Measurements from ENCODE around the gene AKIRIN1. TPM values are rescaled to one million over a fixed set of nuclear protein-coding genes. Genes with fewer than 3 reads are reported as not detected.
A peak's percentile ranks its signal among the peaks of the same experiment; 100 is the strongest.
"Not testable (repeated sequence)": the region's sequence is repeated elsewhere in the genome, so short reads cannot be mapped to it uniquely, and the experiment has no call there.

Gene AKIRIN1
- 10 to 100 TPM; 73.2 to 74.3 TPM for total RNA-seq

GRCh38 chr1:38990738-38991637 is at the start of gene AKIRIN1:
AKIRIN1 (plus strand) TSS chr1:38991276; CDS start chr1:38991381, 105 bp downstream.
- Mint-ChIP-seq H3K4me3 (peak within 1 kb of the TSS; percentile 81), H3K36me3 (peaks cover 26% of the 10 kb centered on the region), H3K27me3 (no peaks in the 10 kb centered on the region), H3K4me1 (ENCODE audit: low read depth) (peaks cover 48% of the 10 kb centered on the region), H3K27ac (peak within 1 kb of the TSS; percentile 84), H3K9me3 (no peaks in the 10 kb centered on the region)
- ChIA-PET POLR2A (interaction anchor here (0.7 to 1.5 kb wide), 3 partner anchors 12 to 131 kb away, joined by 3 to 6 read pairs (median 3); partner anchors contain the start of genes NDUFS5 and RRAGC), CTCF (interaction anchor here (0.7 to 2.9 kb wide), 4 partner anchors 9 to 135 kb away, joined by 3 to 6 read pairs (median 3); no protein-coding TSS in a partner anchor)
- intact Hi-C loops (cut with micrococcal nuclease): loop anchor here (1.0 to 10.0 kb wide), 4 partner anchors 36 to 204 kb away; partner anchors contain the start of genes MYCBP, NDUFS5 and RRAGC
- peak; percentile 99 for DNase-seq

- H3K27me3 Mint-ChIP-seq: no peaks in the 10 kb centered on the region
- no peaks in the 10 kb centered on the region for H3K4me1 Mint-ChIP-seq (ENCODE audit: low read depth)
- no peaks in the 10 kb centered on the region for H3K36me3 Mint-ChIP-seq
- POLR2A ChIA-PET: no interaction called here
- H3K27ac Mint-ChIP-seq: no peak within 1 kb of the TSS
- no peak within 1 kb of the TSS for H3K4me3 Mint-ChIP-seq
- no peaks in the 10 kb centered on the region for H3K9me3 Mint-ChIP-seq
- intact Hi-C loops (cut with micrococcal nuclease): no loop called here
- no peak for DNase-seq
- CTCF ChIA-PET: no interaction called here
Measured at GRCh38 chr1:38941527-38942019, 49.5 kb upstream of the AKIRIN1 start, which contains the start of gene RHBDL2. RHBDL2 (minus strand) TSS chr1:38941830; CDS start chr1:38919212, 22,618 bp downstream.

GRCh38 chr1:38942664-38943428 is 48.2 kb upstream of the AKIRIN1 start:
- no peaks in the 10 kb centered on the region for H3K9me3 Mint-ChIP-seq
- no peak overlapping the region for H3K27ac Mint-ChIP-seq
- no peak overlapping the region for H3K4me3 Mint-ChIP-seq
- CTCF ChIA-PET: no interaction called here
- intact Hi-C loops (cut with micrococcal nuclease): no loop called here
- H3K36me3 Mint-ChIP-seq: no peaks in the 10 kb centered on the region
- H3K4me1 Mint-ChIP-seq (ENCODE audit: low read depth): no peaks in the 10 kb centered on the region
- DNase-seq: no peak
- no peaks in the 10 kb centered on the region for H3K27me3 Mint-ChIP-seq
- POLR2A ChIA-PET: no interaction called here

GRCh38 chr1:38944547-38944946 is 46.5 kb upstream of the AKIRIN1 start:
- H3K27me3 Mint-ChIP-seq: no peaks in the 10 kb centered on the region
- no peak overlapping the region for H3K4me3 Mint-ChIP-seq
- no peaks in the 10 kb centered on the region for H3K4me1 Mint-ChIP-seq (ENCODE audit: low read depth)
- intact Hi-C loops (cut with micrococcal nuclease): no loop called here
- CTCF ChIA-PET: interaction anchor here (0.8 kb wide), 1 partner anchor 12 kb away, joined by 5 read pairs; no protein-coding TSS in a partner anchor
- POLR2A ChIA-PET: no interaction called here
- DNase-seq: no peak
- H3K36me3 Mint-ChIP-seq: no peaks in the 10 kb centered on the region
- no peak overlapping the region for H3K27ac Mint-ChIP-seq
- H3K9me3 Mint-ChIP-seq: no peaks in the 10 kb centered on the region

- no peak overlapping the region for H3K4me3 Mint-ChIP-seq
- CTCF ChIA-PET: interaction anchor here (0.6 kb wide), 2 partner anchors 20 to 147 kb away, joined by 3 read pairs; no protein-coding TSS in a partner anchor
- H3K4me1 Mint-ChIP-seq (ENCODE audit: low read depth): peaks cover 9% of the 10 kb centered on the region
- no peaks in the 10 kb centered on the region for H3K36me3 Mint-ChIP-seq
- POLR2A ChIA-PET: interaction anchor here (0.6 kb wide), 1 partner anchor 33 kb away, joined by 4 read pairs; no protein-coding TSS in a partner anchor
- intact Hi-C loops (cut with micrococcal nuclease): no loop called here
- H3K27ac Mint-ChIP-seq: no peak overlapping the region
- H3K9me3 Mint-ChIP-seq: no peaks in the 10 kb centered on the region
- no peak for DNase-seq
- no peaks in the 10 kb centered on the region for H3K27me3 Mint-ChIP-seq
Measured at GRCh38 chr1:38950553-38950952, 40.5 kb upstream of the AKIRIN1 start.

GRCh38 chr1:38953433-38953860 is 37.6 kb upstream of the AKIRIN1 start:
- POLR2A ChIA-PET: no interaction called here
- no peak overlapping the region for H3K4me3 Mint-ChIP-seq
- H3K9me3 Mint-ChIP-seq: no peaks in the 10 kb centered on the region
- intact Hi-C loops (cut with micrococcal nuclease): no loop called here
- no peak for DNase-seq
- peaks cover 9% of the 10 kb centered on the region for H3K4me1 Mint-ChIP-seq (ENCODE audit: low read depth)
- no peaks in the 10 kb centered on the region for H3K27me3 Mint-ChIP-seq
- CTCF ChIA-PET: interaction anchor here (0.9 to 1.4 kb wide), 2 partner anchors 27 to 138 kb away, joined by 3 read pairs; no protein-coding TSS in a partner anchor
- no peaks in the 10 kb centered on the region for H3K36me3 Mint-ChIP-seq
- H3K27ac Mint-ChIP-seq: no peak overlapping the region

- intact Hi-C loops (cut with micrococcal nuclease): no loop called here
- POLR2A ChIA-PET: interaction anchor here (0.7 kb wide), 1 partner anchor 761 kb away, joined by 4 read pairs; no protein-coding TSS in a partner anchor
- Mint-ChIP-seq H3K27ac (no peak overlapping the region), H3K27me3 (no peaks in the 10 kb centered on the region), H3K4me3 (no peak overlapping the region), H3K4me1 (ENCODE audit: low read depth) (peaks cover 2% of the 10 kb centered on the region), H3K36me3 (no peaks in the 10 kb centered on the region), H3K9me3 (no peaks in the 10 kb centered on the region)
- CTCF ChIA-PET: interaction anchor here (1.4 kb wide), 1 partner anchor 87 kb away, joined by 3 read pairs; no protein-coding TSS in a partner anchor
- no peak for DNase-seq
Measured at GRCh38 chr1:38958967-38959366, 32.1 kb upstream of the AKIRIN1 start.

- no peak for DNase-seq
- peaks cover 3% of the 10 kb centered on the region for H3K4me1 Mint-ChIP-seq (ENCODE audit: low read depth)
- ChIA-PET CTCF (no interaction called here), POLR2A (no interaction called here)
- H3K36me3 Mint-ChIP-seq: no peaks in the 10 kb centered on the region
- H3K9me3 Mint-ChIP-seq: no peaks in the 10 kb centered on the region
- intact Hi-C loops (cut with micrococcal nuclease): no loop called here
- no peaks in the 10 kb centered on the region for H3K27me3 Mint-ChIP-seq
- no peak overlapping the region for H3K27ac Mint-ChIP-seq
- no peak overlapping the region for H3K4me3 Mint-ChIP-seq
Measured at GRCh38 chr1:38962113-38962512, 29.0 kb upstream of the AKIRIN1 start.

- Mint-ChIP-seq H3K27me3 (no peaks in the 10 kb centered on the region), H3K36me3 (no peaks in the 10 kb centered on the region), H3K9me3 (no peaks in the 10 kb centered on the region), H3K4me1 (ENCODE audit: low read depth) (peaks cover 3% of the 10 kb centered on the region), H3K4me3 (no peak overlapping the region), H3K27ac (no peak overlapping the region)
- intact Hi-C loops (cut with micrococcal nuclease): no loop called here
- ChIA-PET CTCF (no interaction called here), POLR2A (no interaction called here)
- no peak for DNase-seq
Measured at GRCh38 chr1:38962560-38962959, 28.5 kb upstream of the AKIRIN1 start.

- Mint-ChIP-seq H3K27ac (no peak overlapping the region), H3K4me3 (no peak overlapping the region), H3K9me3 (no peaks in the 10 kb centered on the region), H3K4me1 (ENCODE audit: low read depth) (peaks cover 3% of the 10 kb centered on the region), H3K27me3 (no peaks in the 10 kb centered on the region), H3K36me3 (no peaks in the 10 kb centered on the region)
- intact Hi-C loops (cut with micrococcal nuclease): no loop called here
- ChIA-PET CTCF (interaction anchor here (0.5 to 1.5 kb wide), 9 partner anchors 14 to 129 kb away, joined by 3 to 4 read pairs (median 3); partner anchors contain the start of genes AKIRIN1 and MYCBP), POLR2A (no interaction called here)
- peak; percentile 38 for DNase-seq
Measured at GRCh38 chr1:38964140-38964548, 26.9 kb upstream of the AKIRIN1 start.

GRCh38 chr1:38973145-38973544 is 17.9 kb upstream of the AKIRIN1 start:
- intact Hi-C loops (cut with micrococcal nuclease); H3K27ac Mint-ChIP-seq; POLR2A ChIA-PET; H3K9me3 Mint-ChIP-seq; H3K4me1 Mint-ChIP-seq (ENCODE audit: low read depth); CTCF ChIA-PET; DNase-seq; H3K36me3 Mint-ChIP-seq; H3K27me3 Mint-ChIP-seq; H3K4me3 Mint-ChIP-seq: not testable (repeated sequence)

All from activated CD4-positive, alpha-beta memory T cell treated with anti-CD3 and anti-CD28 coated beads for 36 hours (primary cell).